ENCODE results near the gene PRXL2C.

GRCh38 chr9:96612105-96612965 is 42.8 kb downstream of the PRXL2C start:
- TF ChIP-seq, protein P1, sequence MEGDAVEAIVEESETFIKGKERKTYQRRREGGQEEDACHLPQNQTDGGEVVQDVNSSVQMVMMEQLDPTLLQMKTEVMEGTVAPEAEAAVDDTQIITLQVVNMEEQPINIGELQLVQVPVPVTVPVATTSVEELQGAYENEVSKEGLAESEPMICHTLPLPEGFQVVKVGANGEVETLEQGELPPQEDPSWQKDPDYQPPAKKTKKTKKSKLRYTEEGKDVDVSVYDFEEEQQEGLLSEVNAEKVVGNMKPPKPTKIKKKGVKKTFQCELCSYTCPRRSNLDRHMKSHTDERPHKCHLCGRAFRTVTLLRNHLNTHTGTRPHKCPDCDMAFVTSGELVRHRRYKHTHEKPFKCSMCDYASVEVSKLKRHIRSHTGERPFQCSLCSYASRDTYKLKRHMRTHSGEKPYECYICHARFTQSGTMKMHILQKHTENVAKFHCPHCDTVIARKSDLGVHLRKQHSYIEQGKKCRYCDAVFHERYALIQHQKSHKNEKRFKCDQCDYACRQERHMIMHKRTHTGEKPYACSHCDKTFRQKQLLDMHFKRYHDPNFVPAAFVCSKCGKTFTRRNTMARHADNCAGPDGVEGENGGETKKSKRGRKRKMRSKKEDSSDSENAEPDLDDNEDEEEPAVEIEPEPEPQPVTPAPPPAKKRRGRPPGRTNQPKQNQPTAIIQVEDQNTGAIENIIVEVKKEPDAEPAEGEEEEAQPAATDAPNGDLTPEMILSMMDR (IDR thresholded peaks at IDR 0.05; ENCODE audit: poor library complexity) = no peak
- TF ChIP-seq EZH2 (IDR thresholded peaks at IDR 0.05; ENCODE audit: borderline replicate concordance) = no peak
- no peak for TF ChIP-seq EZH2phosphoT487 (IDR thresholded peaks at IDR 0.05; ENCODE audit: low read depth, severe bottlenecking, unreplicated experiment)

All from hepatocyte (in vitro differentiated cells).